ENCODE results near the gene LRRC10B. TPM values are rescaled to one million over a fixed set of nuclear protein-coding genes. Genes with fewer than 3 reads are reported as not detected.

The LRRC10B gene
- total and polyA plus RNA-seq, 3 donors from 2014 or later: 4.8 to 6.4 (median 5.5) TPM

GRCh38 chr11:61535998-61536675 is 27.6 kb downstream of the LRRC10B start:
- peaks cover 39% of the 10 kb centered on the region for H3K4me1 ChIP-seq
- no peaks in the 10 kb centered on the region for H3K9me3 ChIP-seq
- H3K4me3 ChIP-seq: no peak overlapping the region
- no peak for TF ChIP-seq POLR2A (IDR thresholded peaks at IDR 0.05)
- no peak for TF ChIP-seq CTCF (IDR thresholded peaks at IDR 0.05)
- no peaks in the 10 kb centered on the region for H3K36me3 ChIP-seq (ENCODE audit: low read depth, missing control alignments)
- DNase-seq: no peak
- intact Hi-C loops (cut with DNase I; ENCODE audit: low total_unique reads): no loop called here
- no peaks in the 10 kb centered on the region for H3K27me3 ChIP-seq
- H3K27ac ChIP-seq: no peak overlapping the region
- 87 to 90% methylated on average over 15 to 17 of the region's 17 CpGs for WGBS, 2 donors

GRCh38 chr11:61536676-61537270 is 28.2 kb downstream of the LRRC10B start:
- Histone ChIP-seq H3K27me3 (no peaks in the 10 kb centered on the region), H3K27ac (no peak overlapping the region), H3K4me1 (peaks cover 43% of the 10 kb centered on the region), H3K36me3 (ENCODE audit: low read depth, missing control alignments) (no peaks in the 10 kb centered on the region), H3K9me3 (no peaks in the 10 kb centered on the region), H3K4me3 (no peak overlapping the region)
- intact Hi-C loops (cut with DNase I; ENCODE audit: low total_unique reads): no loop called here
- no peak for DNase-seq
- 95 to 100% methylated on average over 1 to 2 of the region's 2 CpGs for WGBS, 2 donors
- TF ChIP-seq POLR2A (IDR thresholded peaks at IDR 0.05): no peak
- no peak for TF ChIP-seq CTCF (IDR thresholded peaks at IDR 0.05)

GRCh38 chr11:61537326-61537725 is 28.8 kb downstream of the LRRC10B start:
- Histone ChIP-seq H3K27ac (no peak overlapping the region), H3K9me3 (no peaks in the 10 kb centered on the region), H3K27me3 (no peaks in the 10 kb centered on the region), H3K36me3 (ENCODE audit: low read depth, missing control alignments) (no peaks in the 10 kb centered on the region), H3K4me1 (peaks cover 43% of the 10 kb centered on the region), H3K4me3 (no peak overlapping the region)
- intact Hi-C loops (cut with DNase I; ENCODE audit: low total_unique reads): no loop called here
- DNase-seq: no peak
- TF ChIP-seq CTCF (IDR thresholded peaks at IDR 0.05) (no peak), POLR2A (IDR thresholded peaks at IDR 0.05) (no peak)
- 91 to 97% methylated on average over 7 to 8 of the region's 8 CpGs for whole genome bisulfite sequencing, 2 donors

GRCh38 chr11:61538636-61538961 is 30.1 kb downstream of the LRRC10B start:
- no peaks in the 10 kb centered on the region for H3K27me3 ChIP-seq

More at GRCh38 chr11:61538636-61538961, 30.1 kb downstream of the LRRC10B start:
- no peak for TF ChIP-seq POLR2A (IDR thresholded peaks at IDR 0.05)
- no peak for TF ChIP-seq CTCF (IDR thresholded peaks at IDR 0.05)
- intact Hi-C loops (cut with DNase I; ENCODE audit: low total_unique reads): no loop called here
- no peak overlapping the region for H3K27ac ChIP-seq
- H3K4me1 ChIP-seq: peaks cover 50% of the 10 kb centered on the region
- no peaks in the 10 kb centered on the region for H3K9me3 ChIP-seq
- peak; percentile 34 for DNase-seq
- no peaks in the 10 kb centered on the region for H3K36me3 ChIP-seq (ENCODE audit: low read depth, missing control alignments)
- no peak overlapping the region for H3K4me3 ChIP-seq
- 56 to 77% methylated on average over 2 to 9 of the region's 9 CpGs for WGBS, 2 donors
